Measurements from ENCODE around the gene SLC38A3.
"Not testable (repeated sequence)": the region's sequence is repeated elsewhere in the genome, so short reads cannot be mapped to it uniquely, and the experiment has no call there.

SLC38A3 gene

DNA sequence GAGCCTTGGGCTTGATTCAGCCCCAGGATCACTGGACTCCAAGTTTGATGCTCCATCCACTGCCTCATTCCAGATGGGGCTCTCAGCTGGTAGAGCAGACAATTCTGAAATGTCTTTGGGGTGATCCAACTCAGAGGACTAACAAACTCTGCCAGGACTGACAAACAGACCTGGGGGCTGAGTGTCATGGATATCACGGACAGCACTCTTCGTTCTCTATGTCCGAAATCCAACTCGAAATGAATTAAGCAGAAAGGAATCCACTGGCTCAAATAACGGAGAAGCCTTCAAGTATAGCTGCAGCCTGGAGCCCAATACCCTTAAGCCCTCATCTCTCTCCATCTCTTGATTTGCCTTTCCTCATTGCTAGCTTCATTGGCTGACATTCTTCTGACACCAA lies 14.2 kb downstream of the SLC38A3 start:
- Histone ChIP-seq H3K9me3 (ENCODE audit: control insufficient read depth, low read length) (no peaks in the 10 kb centered on the region), H3K27ac (ENCODE audit: insufficient read depth, low read length, poor library complexity, severe bottlenecking) (no peak overlapping the region), H3K36me3 (ENCODE audit: control insufficient read depth, insufficient read depth, low read length) (no peaks in the 10 kb centered on the region), H3K27me3 (replicated peaks; ENCODE audit: control insufficient read depth, insufficient read depth, low read length, poor library complexity, severe bottlenecking) (no peaks in the 10 kb centered on the region), H3K4me1 (ENCODE audit: control insufficient read depth, insufficient read depth, low read length, poor library complexity, severe bottlenecking) (no peaks in the 10 kb centered on the region), H3K4me3 (ENCODE audit: insufficient read depth, low read depth, low read length, poor library complexity, severe bottlenecking) (no peak overlapping the region)
- DNase-seq: no peak

DNA sequence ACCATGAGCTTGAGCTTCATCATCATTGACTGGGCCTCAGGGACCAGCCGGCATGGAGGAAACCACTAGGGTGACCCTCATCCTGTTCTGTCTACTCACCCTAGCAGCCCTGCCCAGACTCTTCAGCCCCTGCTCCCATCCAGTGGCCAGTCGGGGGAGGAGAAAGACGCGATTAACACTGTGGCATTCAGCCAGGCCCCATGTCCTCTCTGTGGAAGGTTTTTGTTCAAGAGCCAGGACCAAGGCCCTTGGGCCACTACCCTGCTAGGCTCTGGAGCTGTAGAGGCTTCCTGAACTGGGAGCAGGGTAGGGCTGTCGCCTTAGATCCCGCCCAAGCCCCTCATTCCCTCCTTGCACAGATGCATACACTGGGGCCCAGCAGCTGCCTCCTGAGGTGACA lies 15.0 kb downstream of the SLC38A3 start:
- no peaks in the 10 kb centered on the region for H3K4me1 ChIP-seq (ENCODE audit: control insufficient read depth, insufficient read depth, low read length, poor library complexity, severe bottlenecking)
- no peak overlapping the region for H3K4me3 ChIP-seq (ENCODE audit: insufficient read depth, low read depth, low read length, poor library complexity, severe bottlenecking)
- DNase-seq: no peak
- H3K9me3 ChIP-seq (ENCODE audit: control insufficient read depth, low read length): no peaks in the 10 kb centered on the region
- no peak overlapping the region for H3K27ac ChIP-seq (ENCODE audit: insufficient read depth, low read length, poor library complexity, severe bottlenecking)
- H3K36me3 ChIP-seq (ENCODE audit: control insufficient read depth, insufficient read depth, low read length): no peaks in the 10 kb centered on the region
- H3K27me3 ChIP-seq (replicated peaks; ENCODE audit: control insufficient read depth, insufficient read depth, low read length, poor library complexity, severe bottlenecking): no peaks in the 10 kb centered on the region

DNA sequence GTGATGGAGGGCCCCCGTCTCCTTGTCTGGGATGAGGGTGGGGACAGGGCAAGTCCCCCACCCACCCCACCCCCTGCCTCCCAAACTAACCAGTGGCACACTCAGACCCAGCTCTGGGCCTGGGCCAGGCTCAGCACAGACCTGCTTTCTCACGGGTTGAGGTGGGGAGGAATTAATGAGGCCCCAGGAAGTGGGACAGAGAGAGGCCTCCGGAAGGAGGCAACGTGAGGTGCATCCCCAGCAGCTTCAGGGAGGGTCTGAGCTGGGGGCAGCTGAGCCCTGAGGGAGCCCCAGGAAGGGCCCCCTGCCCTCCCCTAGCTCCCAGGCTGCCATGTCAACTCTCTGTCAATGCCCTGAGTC lies 16.0 kb downstream of the SLC38A3 start:
- no peak overlapping the region for H3K4me3 ChIP-seq (ENCODE audit: insufficient read depth, low read depth, low read length, poor library complexity, severe bottlenecking)

DNA sequence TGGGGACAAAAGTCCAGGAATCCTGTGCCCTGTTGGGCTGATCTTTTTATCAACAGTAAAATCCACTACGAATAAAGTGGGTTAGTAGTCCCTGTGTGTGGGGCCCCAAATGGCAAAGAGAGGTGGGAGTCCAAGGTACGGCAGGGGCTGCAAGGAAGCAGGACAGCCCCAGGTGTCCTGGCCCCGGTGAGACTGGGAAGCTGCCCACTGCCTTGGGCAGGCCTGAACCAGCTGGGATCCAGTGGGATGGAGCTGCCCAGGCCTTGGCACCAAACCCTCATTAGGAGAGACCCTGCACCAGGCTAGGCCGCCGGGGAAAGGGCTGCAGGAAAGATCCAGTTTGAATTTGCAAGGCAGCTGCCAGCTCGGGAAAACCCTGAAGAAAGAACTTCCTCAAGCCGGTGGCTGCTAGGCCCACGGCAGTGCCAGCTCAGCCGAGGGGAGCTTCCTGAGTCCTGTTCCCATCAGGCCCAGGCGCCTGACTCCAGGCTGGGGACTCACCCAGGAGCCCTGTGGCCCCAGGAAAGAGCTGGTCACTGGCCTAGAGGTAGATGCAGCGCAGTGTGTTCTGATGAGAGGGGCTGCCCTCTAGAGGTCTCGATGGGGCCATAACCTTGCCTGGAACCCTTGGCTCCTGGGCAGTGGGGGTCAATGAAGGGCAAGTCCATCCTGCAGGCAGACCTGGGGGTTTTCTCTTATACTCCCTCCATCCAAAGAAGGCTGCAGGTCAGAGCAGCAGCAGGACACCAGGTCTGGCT lies 16.5 kb downstream of the SLC38A3 start:
- Histone ChIP-seq H3K27me3 (replicated peaks; ENCODE audit: control insufficient read depth, insufficient read depth, low read length, poor library complexity, severe bottlenecking) (no peaks in the 10 kb centered on the region), H3K27ac (ENCODE audit: insufficient read depth, low read length, poor library complexity, severe bottlenecking) (no peak overlapping the region), H3K9me3 (ENCODE audit: control insufficient read depth, low read length) (no peaks in the 10 kb centered on the region), H3K36me3 (ENCODE audit: control insufficient read depth, insufficient read depth, low read length) (no peaks in the 10 kb centered on the region), H3K4me1 (ENCODE audit: control insufficient read depth, insufficient read depth, low read length, poor library complexity, severe bottlenecking) (peaks cover 5% of the 10 kb centered on the region), H3K4me3 (ENCODE audit: insufficient read depth, low read depth, low read length, poor library complexity, severe bottlenecking) (no peak overlapping the region)
- DNase-seq: no peak

More for the DNA sequence above, 16.0 kb downstream of the SLC38A3 start:
- Histone ChIP-seq H3K27ac (ENCODE audit: insufficient read depth, low read length, poor library complexity, severe bottlenecking) (no peak overlapping the region), H3K36me3 (ENCODE audit: control insufficient read depth, insufficient read depth, low read length) (no peaks in the 10 kb centered on the region), H3K27me3 (replicated peaks; ENCODE audit: control insufficient read depth, insufficient read depth, low read length, poor library complexity, severe bottlenecking) (no peaks in the 10 kb centered on the region), H3K9me3 (ENCODE audit: control insufficient read depth, low read length) (no peaks in the 10 kb centered on the region), H3K4me1 (ENCODE audit: control insufficient read depth, insufficient read depth, low read length, poor library complexity, severe bottlenecking) (peaks cover 3% of the 10 kb centered on the region)
- DNase-seq: no peak

DNA sequence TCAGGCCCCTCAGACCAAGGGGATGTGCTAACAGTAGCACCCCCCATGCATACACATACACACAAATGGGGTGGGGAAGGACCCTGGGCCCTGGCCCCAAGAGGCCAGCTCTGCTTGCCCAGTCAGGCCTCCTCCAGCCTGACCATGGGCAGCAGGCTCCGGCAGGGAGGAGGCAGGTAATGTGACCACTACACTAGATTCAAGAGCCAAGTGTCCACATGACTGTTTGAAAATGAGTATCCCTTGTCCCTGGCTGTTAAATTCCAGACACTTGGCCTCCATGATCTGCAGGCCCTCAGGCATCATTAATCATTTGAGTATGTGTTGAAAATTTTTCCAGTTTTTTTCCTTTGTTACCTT lies 17.1 kb downstream of the SLC38A3 start:
- H3K27me3 ChIP-seq (replicated peaks; ENCODE audit: control insufficient read depth, insufficient read depth, low read length, poor library complexity, severe bottlenecking): no peaks in the 10 kb centered on the region
- H3K4me1 ChIP-seq (ENCODE audit: control insufficient read depth, insufficient read depth, low read length, poor library complexity, severe bottlenecking): peaks cover 10% of the 10 kb centered on the region
- no peak overlapping the region for H3K27ac ChIP-seq (ENCODE audit: insufficient read depth, low read length, poor library complexity, severe bottlenecking)
- no peak overlapping the region for H3K4me3 ChIP-seq (ENCODE audit: insufficient read depth, low read depth, low read length, poor library complexity, severe bottlenecking)
- no peak for DNase-seq
- H3K36me3 ChIP-seq (ENCODE audit: control insufficient read depth, insufficient read depth, low read length): no peaks in the 10 kb centered on the region
- no peaks in the 10 kb centered on the region for H3K9me3 ChIP-seq (ENCODE audit: control insufficient read depth, low read length)

DNA sequence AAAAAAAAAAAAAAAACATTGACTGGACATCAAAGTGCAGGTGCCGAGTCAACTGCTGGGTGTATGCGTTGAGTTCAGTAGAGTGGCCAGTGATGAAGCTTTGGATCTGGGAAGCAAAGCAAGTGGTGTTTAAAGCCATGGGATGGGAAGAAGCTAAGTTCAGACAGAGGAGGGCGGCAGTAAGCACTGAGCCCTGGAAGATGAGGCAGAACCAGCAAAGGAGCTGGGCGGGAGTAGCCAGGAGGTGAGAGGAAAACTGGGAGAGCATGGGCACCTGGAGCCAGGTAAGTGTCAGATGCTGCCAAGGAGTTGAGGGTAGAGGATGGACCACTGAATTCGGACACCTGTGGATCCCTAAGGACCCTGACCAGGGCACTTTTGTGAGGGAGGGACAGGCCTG lies 19.6 kb downstream of the SLC38A3 start:
- Histone ChIP-seq H3K4me3 (ENCODE audit: insufficient read depth, low read depth, low read length, poor library complexity, severe bottlenecking) (no peak overlapping the region), H3K4me1 (ENCODE audit: control insufficient read depth, insufficient read depth, low read length, poor library complexity, severe bottlenecking) (peaks cover 15% of the 10 kb centered on the region), H3K9me3 (ENCODE audit: control insufficient read depth, low read length) (no peaks in the 10 kb centered on the region), H3K27me3 (replicated peaks; ENCODE audit: control insufficient read depth, insufficient read depth, low read length, poor library complexity, severe bottlenecking) (no peaks in the 10 kb centered on the region), H3K36me3 (ENCODE audit: control insufficient read depth, insufficient read depth, low read length) (no peaks in the 10 kb centered on the region), H3K27ac (ENCODE audit: insufficient read depth, low read length, poor library complexity, severe bottlenecking) (no peak overlapping the region)
- DNase-seq: no peak

DNA sequence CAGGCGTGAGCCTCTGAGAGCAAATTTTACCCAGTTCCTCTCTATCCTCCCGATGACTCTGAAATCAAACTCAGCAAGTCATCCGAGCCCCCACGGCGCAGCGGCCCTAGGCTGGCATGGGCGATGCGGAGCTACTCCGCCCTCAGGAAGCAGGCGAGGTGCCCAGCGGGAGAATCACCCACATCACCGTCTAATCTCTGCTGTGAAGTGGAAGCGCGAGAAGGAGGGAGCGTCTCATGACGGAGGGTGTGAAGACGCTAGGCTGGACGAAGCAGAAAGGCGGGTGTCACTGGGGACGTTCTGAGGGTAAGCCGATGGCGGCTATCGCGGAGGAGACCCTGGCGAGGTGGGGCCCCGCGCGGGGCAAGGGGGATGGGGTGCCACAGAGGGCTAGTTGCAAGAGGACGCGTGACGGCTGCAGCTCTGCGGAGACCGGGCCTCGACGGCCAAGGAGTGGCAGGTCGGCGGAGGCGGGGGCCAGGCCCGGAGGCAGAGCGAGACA lies 21.9 kb downstream of the SLC38A3 start:
- Histone ChIP-seq H3K27ac (ENCODE audit: insufficient read depth, low read length, poor library complexity, severe bottlenecking) (peak overlapping the region; percentile 69), H3K4me3 (ENCODE audit: insufficient read depth, low read depth, low read length, poor library complexity, severe bottlenecking) (peak overlapping the region; percentile 75), H3K9me3 (ENCODE audit: control insufficient read depth, low read length) (no peaks in the 10 kb centered on the region), H3K36me3 (ENCODE audit: control insufficient read depth, insufficient read depth, low read length) (no peaks in the 10 kb centered on the region), H3K27me3 (replicated peaks; ENCODE audit: control insufficient read depth, insufficient read depth, low read length, poor library complexity, severe bottlenecking) (no peaks in the 10 kb centered on the region), H3K4me1 (ENCODE audit: control insufficient read depth, insufficient read depth, low read length, poor library complexity, severe bottlenecking) (peaks cover 15% of the 10 kb centered on the region)
- DNase-seq: peak in 2 of 3 donors; percentile 10 to 38

DNA sequence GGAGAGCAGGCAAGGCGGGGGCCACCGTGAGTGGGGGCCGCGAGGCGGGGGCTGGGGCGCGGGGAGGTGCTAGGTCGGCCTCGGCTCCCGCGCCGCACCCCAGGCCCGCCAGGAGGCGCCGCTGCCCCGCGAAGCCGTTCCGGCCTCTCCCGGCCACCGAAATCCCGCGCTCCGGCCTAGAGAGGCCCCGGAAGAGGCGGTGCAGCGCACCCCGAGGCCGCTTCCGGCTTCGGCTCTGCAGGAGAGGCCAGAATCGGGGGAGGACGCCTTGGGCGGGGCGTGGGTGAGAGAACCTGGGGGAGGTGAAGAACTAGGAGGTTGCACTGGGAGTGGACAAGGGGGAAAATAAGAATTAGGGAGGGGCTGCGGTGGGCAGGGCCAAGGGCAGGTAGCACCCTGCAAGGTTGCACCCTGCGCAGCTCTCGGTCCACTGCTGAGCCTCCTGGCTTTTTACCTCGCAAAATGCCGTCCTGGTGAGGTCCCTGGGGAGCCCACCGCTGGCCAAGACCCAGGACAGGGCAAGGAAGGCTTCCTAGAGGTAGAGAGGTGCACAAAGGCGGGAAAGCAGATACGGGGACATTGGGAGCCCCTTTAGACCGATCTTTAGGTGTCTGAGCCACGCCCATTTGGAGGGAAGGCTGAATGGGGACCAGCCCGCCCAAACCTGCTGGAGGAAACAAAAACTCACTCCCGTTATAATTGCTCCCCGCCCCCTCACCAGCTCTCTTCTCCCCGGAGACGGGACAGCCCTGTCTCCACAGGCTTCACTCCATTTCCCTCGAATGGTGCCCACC lies 22.5 kb downstream of the SLC38A3 start:
- H3K36me3 ChIP-seq (ENCODE audit: control insufficient read depth, insufficient read depth, low read length): no peaks in the 10 kb centered on the region
- H3K27me3 ChIP-seq (replicated peaks; ENCODE audit: control insufficient read depth, insufficient read depth, low read length, poor library complexity, severe bottlenecking): no peaks in the 10 kb centered on the region
- peak overlapping the region; percentile 75 for H3K4me3 ChIP-seq (ENCODE audit: insufficient read depth, low read depth, low read length, poor library complexity, severe bottlenecking)
- H3K27ac ChIP-seq (ENCODE audit: insufficient read depth, low read length, poor library complexity, severe bottlenecking): peak overlapping the region; percentile 69
- peaks cover 15% of the 10 kb centered on the region for H3K4me1 ChIP-seq (ENCODE audit: control insufficient read depth, insufficient read depth, low read length, poor library complexity, severe bottlenecking)
- peak; percentile 82 to 87 (median 85) for DNase-seq
- no peaks in the 10 kb centered on the region for H3K9me3 ChIP-seq (ENCODE audit: control insufficient read depth, low read length)

DNA sequence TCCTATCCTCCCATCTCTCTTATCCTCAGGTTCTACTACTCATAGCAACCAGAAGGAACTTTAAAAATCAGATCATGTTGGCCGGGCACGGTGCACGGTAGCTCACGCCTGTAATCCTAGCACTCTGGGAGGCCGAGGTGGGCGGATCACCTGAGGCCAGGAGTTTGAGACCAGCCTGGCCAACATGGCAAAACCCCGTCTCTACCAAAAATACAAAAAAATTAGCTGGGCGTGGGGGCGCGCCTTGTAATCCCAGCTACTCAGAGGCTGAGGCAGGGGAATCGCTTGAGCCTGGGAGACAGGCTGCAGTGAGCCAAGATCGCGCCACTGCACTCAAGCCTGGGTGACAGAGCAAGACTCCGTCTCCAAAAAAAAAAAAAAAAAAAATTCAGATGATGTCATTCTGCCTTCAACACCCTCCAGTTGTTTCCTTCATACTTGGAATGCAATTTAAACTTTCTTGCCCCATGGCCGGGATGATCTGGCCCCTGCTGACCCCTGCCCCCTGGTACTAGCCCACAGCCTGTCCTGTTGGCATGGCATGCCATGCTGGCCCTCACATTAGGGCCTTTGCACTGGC lies 23.2 kb downstream of the SLC38A3 start:
- Histone ChIP-seq H3K4me1 (ENCODE audit: control insufficient read depth, insufficient read depth, low read length, poor library complexity, severe bottlenecking) (peaks cover 15% of the 10 kb centered on the region), H3K27ac (ENCODE audit: insufficient read depth, low read length, poor library complexity, severe bottlenecking) (peak overlapping the region; percentile 69), H3K4me3 (ENCODE audit: insufficient read depth, low read depth, low read length, poor library complexity, severe bottlenecking) (peak overlapping the region; percentile 75)
- H3K9me3 ChIP-seq (ENCODE audit: control insufficient read depth, low read length); H3K27me3 ChIP-seq (replicated peaks; ENCODE audit: control insufficient read depth, insufficient read depth, low read length, poor library complexity, severe bottlenecking); H3K36me3 ChIP-seq (ENCODE audit: control insufficient read depth, insufficient read depth, low read length); DNase-seq: not testable (repeated sequence)

DNA sequence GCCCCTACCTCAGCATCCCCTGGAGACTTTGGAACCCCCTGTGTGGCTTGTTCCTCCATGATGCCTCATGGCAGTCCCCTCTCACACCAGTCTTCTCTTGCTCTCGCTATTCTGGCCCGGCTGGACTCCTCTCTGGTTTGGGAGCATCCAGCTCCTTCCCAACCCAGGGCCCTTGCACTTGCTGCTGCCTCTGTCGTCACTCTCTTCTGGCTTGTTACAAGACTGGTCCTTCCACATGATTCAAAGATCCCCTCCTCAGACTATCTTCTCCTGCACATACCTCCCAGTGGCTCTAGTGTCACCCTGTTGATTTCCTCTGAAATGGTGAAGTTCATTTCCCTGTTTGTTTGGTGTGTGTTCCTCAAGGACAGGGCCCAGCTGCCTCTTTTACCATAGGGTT lies 24.4 kb downstream of the SLC38A3 start:
- H3K4me3 ChIP-seq (ENCODE audit: insufficient read depth, low read depth, low read length, poor library complexity, severe bottlenecking): no peak overlapping the region
- no peaks in the 10 kb centered on the region for H3K36me3 ChIP-seq (ENCODE audit: control insufficient read depth, insufficient read depth, low read length)
- H3K27ac ChIP-seq (ENCODE audit: insufficient read depth, low read length, poor library complexity, severe bottlenecking): no peak overlapping the region
- no peaks in the 10 kb centered on the region for H3K27me3 ChIP-seq (replicated peaks; ENCODE audit: control insufficient read depth, insufficient read depth, low read length, poor library complexity, severe bottlenecking)
- peaks cover 15% of the 10 kb centered on the region for H3K4me1 ChIP-seq (ENCODE audit: control insufficient read depth, insufficient read depth, low read length, poor library complexity, severe bottlenecking)
- H3K9me3 ChIP-seq (ENCODE audit: control insufficient read depth, low read length): no peaks in the 10 kb centered on the region
- no peak for DNase-seq
